ENCODE results near the gene ATP9A.
"Not testable (repeated sequence)": the region's sequence is repeated elsewhere in the genome, so short reads cannot be mapped to it uniquely, and the experiment has no call there.

ATP9A gene

DNA sequence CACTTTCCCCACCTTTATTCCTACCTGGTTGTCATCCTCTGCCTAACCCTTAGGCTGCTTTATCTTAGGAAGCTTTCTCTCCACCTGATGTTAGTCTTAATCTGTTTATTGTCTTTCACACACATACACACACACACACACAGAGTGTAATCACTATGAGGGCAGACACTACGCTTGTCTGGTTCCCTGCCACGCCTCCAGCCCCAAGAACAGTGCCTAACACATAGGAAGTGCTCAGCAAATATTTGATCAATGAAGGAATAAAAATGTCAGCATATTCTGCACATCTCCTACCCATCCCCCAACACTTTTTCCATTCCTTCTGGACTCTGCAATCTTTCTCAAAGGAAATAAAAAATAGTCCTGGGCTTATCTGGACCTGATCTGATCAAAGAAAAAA, 174.6 kb downstream of the ATP9A start:
- DNase-seq, result no peak

DNA sequence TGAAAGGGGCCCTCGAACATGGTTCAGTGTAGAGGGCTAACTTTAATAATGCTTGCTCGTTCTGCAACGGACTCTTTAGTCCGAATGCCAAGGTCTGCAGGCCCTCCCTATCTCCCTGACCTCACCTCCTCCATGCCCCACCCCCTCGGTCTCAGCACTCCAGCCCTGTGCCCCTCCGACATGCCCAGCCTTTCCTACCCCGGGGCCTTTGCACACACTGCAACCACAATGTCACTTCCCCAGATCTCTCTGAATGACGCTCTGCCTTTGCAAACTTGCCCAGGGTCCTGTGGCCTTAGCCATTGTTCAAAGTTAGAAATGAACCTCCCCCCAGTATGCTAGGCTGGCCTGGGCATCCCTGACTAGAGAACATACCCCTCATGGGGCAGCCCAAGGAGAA, 175.6 kb downstream of the ATP9A start:
- DNase-seq, result no peak

DNA sequence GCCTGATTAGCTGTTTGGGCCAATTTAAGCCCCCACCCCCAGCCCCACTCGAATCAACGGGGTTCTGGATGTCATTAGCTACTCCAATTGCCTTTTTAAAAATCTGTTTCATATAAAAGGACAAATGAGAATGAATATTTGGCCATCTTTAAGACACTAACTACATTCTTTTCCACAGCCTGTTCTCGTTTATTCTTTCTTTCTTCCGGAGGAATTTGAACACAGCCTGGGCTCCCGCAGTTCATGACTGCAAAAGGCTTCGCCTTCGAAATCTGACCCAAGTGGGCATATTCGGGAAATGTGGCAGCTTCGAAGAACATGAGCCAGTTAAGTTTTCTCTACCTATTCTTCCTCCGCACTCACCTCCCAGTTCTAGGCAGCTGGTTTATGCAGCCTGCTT, 176.3 kb downstream of the ATP9A start:
- DNase-seq, result no peak

DNA sequence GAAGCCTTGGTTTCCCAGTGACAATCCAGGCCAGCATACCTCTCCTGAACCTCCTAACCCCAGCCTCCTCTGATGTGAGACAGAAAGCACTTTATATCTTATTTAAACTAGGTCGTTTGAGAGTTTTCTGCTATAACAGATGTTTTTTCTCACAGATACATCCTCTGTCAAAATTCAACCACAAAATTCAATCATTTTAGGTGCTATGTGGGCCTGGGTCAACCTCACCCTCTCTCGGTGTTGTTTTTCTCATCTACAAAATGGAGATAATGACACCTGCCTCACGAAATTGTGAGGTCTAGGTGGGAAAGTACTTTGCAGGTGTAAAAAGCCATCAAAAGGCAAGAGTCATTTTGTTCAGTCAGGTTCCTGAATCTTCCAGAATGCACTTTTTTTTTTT, 179.4 kb downstream of the ATP9A start:
- no peak for DNase-seq

DNA sequence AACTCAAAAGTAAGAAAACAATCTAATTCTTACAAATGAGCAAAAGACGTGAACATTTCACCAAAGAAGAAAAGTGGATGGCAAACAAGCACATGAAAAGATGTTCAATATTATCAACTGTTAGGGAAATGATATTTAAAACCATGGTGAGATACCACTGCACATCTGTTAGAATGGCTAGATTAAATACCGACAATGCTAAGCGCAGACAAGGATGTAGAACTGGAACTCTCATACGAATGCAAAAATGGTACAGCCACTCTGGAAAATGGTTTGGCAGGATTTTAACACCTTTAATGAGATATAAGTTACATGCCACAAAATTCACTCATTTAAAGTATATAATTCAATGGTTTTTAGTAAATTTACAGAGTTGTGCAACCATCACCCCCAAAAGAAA, 181.0 kb downstream of the ATP9A start:
- DNase-seq, result no peak

DNA sequence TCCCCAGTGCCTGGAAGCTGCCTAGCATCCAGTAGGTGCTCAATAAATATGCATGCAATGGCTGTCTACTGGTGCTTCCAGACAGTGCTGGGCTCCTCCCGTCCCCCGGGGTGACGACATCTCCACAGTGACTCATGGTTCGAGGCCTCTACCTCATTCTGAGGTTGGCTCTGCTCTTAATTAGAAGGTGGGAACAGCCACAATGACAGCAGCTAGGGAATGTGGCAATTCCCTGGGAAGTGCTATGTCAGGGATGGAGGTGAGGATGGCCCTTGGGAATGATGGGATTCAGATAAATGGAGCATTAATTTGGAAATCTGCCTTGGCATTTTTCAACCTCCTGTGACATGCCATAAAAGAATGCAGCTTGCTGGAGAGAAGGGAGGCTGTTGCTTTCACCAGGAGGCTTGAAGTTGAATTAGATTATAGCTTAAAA, 182.2 kb downstream of the ATP9A start:
- DNase-seq, result no peak

DNA sequence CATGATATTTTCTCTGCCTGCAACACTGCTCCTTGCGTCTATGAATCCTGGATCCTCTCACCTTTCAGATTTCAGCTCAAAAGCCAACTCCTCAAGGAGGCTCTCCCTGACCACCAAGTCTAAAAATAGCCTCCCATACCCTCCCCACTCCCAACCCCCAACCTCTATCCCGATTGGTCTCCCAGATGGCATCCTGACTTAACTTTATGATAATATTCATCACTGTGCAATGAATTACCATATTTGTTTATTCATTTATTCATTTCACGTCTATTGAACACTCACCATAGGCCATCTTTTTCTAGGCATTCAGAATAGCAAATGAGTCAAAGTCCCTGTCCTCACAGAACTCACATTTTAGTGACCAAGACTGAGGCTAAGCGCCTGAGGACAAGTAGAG, 183.0 kb downstream of the ATP9A start:
- no peak for DNase-seq

DNA sequence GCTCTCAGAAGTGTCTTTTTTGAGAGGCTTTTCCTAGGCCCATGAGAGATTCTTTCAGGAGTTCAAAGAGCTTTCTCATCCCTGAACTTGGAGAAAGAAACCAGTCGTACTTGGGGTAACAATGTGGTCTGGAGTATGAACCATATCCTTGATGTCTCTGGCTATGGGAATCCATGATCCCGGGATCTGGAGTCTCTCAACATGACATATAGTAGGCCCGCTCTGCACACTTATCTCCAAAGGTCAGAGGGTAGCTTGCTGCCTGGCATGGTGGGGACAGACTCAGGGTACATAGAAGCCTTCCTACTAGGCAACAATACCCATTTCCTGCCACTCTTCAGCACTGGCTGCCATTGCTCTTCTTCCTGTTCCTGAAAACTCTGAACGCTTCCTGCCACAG, 183.5 kb downstream of the ATP9A start:
- no peak for DNase-seq

DNA sequence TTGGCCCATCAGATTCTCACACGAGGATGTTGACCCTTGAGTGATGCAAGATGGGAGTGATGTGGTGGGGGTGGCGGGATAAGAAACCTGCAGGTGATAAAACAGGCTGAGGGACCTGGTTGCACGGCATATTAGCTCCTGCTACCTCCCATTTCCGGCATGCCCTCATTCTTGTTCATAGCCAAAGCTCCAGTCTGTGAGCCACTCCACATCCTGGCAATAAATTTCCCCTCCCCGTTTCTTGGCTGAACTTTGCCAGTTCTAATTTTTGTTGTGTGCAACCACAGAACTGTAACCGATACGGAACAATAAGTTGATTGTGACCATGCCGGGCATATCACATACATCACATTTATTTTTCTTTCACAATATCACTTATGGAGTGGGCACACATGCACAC, 184.1 kb downstream of the ATP9A start:
- DNase-seq, result no peak

DNA sequence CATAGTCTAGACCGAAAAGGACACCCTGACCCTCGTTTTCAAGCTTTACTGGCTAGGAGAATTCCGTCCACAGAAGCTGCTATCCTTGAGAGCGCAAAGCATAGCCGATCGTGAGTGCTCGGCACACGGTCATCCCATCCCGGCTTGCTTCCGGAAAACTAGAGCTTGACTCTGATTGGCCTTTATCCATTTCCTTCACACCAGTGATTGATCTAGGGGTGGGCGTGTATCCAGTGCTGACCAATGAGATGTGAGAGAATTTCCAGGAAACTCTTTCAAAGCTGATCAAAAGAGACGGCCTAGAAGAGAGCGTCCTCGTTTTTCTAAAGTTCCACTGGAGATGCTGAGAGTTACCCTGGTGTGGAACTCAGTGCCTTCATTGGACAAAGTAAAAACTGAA, 184.7 kb downstream of the ATP9A start:
- no peak for DNase-seq

DNA sequence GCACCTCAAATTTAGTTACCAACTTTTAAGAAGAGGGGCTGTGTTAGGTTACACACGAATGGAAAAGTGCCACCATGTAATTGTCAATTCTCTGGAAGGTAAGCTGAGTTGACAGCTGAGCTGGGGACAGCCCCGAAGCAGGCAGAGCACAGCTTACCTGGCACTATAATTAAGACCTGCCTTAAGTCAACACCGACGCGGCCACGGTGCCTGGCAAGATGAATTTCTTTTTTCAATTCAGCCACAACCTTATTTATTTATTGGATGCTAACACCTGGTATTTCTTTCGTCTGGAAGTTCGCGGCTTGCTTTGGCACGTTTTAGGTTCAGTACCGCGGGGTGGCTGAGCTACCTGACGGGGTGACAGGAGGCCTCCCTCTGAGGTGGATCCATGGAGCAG, 185.1 kb downstream of the ATP9A start:
- no peak for DNase-seq

DNA sequence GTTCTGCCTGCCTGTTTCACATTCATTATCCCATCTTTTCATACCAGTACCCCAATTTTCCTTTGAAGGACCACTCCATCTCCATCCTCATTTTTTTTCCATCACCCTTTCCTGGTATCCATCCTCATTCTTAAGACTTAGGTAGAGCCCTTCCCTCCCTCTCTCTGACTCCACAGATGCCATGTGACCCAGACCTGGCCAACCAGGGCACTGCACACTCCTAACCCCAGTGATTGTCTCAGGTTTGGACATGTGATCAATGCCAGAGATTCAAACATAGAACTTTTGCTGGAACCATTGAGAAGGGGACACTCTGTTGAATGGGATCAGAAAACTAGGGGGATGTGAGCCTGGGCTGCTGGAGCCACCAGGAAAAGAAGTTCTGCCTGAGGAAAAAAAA, 186.6 kb downstream of the ATP9A start:
- DNase-seq, result no peak

DNA sequence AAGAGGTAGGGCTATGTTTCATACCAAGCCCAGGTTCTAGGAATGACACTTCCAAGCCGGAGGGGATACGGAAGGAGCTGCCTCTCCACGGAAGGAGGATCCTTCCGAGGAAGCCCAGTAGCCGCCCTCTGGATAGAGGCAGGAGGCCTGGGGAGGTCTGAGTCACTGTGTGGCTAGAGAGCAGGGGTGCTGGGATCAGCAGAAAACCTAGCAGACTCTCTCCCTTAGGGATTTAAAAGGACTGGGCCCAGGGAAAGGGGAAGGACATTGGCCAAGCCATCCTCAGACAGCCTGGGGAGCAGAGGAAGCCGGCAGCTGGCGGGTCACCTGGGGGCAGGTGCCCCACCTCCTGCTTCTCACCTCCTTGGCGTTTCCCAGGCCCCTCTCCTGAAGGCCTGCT, 189.1 kb downstream of the ATP9A start:
- DNase-seq, result no peak

DNA sequence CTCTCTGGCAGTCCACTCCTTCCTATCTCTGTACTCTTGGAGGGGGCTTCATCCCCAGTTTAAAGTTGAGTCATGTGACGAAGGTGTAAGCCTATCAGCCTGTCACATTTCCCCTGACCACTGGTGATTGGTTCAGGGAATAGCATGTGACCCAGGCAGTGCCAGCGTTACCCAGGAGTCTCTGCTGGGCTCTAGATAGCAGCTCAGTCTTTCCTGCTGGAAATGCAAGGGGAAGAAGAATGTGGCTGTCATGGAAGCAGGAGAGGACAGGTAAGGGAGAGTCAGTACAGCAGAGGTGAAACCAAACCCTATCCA, 190.1 kb downstream of the ATP9A start:
- no peak for DNase-seq

DNA sequence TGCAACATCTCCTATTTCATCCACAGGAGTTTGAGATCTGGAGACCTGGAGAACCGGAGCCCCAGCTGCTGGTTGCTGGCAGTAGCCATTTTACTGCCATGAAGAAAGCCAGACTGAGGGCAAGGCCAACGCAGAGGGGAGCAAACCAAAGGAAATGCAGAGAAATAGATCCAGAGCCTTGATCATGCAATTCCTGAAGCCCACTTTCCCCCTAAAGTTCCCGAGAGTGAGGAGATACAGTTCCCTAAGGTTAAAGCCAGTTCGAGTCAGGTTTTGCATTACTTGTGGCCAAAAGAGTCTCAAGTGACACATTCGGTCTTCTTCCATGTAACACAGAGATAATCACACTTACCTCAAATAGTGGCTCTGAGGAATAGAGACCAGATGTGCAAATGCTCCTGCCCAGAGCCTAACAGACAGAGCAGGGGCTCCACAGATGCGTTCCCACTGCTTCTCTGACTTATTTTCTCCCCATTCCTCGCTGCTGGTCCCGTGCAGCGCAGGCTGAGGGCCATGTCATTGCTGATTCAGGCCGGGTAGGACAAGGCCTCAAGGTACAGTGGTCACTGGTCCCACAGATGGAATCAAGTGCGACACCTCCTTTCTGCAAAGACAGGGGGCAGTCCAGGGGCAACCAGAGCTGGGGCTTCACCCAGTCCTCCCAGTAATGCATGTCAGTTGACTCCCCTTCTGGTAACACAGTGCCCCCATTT, 190.6 kb downstream of the ATP9A start:
- DNase-seq, result no peak

DNA sequence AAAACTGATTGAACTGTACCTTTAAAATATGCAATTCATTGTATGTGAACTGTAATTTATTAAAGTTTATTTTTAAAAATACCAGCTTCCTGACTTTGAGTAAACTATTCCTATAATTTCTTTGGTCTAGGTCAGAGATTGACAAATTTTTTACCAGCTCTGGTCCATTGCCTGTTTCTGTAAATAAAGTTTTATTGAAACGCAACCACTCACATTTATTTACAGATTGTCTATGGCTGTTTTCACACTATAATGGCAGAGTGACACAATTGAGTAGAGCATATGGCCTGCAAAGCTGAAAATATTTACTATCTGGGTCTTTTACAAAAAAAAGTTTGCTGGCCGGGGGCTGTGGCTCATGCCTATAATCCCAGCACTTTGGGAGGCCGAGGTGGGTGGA, 192.7 kb downstream of the ATP9A start:
- DNase-seq, result no peak

DNA sequence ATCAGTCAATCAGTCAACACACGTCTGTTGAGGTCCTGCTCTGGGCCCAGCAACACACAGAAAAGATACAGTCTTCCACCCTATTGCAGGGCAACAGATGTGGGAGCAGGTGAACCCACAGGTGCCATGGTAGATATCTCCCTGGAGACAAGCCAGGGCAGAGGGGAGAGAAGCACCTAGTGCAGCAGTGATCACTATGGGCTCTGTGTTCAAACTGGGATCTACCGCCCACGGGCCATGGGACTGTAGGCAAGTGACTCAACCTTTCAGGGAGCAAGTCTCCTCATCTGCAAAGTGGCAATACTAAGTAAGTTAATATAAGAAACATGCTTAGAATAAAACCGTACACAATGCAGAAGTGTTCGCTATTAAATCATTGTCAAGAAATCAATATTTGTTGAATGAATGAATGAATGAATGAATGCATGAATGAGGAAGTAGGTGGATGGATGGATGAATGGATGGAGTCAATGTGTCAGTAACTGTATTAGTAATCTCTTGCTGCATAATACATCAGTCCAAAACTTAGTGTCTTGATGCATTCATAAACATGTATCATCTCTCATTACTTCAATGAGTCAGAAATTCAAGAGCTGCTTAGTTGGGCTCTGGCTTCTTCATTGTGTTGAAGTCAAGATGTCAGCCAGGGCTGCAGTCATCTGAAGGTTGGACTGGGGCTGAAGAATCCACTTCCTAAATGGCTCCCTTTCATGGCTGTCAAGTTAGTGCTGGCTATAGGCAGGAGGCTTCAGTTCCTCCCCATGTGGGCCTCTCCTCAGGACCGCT, 193.7 kb downstream of the ATP9A start:
- no peak for DNase-seq

DNA sequence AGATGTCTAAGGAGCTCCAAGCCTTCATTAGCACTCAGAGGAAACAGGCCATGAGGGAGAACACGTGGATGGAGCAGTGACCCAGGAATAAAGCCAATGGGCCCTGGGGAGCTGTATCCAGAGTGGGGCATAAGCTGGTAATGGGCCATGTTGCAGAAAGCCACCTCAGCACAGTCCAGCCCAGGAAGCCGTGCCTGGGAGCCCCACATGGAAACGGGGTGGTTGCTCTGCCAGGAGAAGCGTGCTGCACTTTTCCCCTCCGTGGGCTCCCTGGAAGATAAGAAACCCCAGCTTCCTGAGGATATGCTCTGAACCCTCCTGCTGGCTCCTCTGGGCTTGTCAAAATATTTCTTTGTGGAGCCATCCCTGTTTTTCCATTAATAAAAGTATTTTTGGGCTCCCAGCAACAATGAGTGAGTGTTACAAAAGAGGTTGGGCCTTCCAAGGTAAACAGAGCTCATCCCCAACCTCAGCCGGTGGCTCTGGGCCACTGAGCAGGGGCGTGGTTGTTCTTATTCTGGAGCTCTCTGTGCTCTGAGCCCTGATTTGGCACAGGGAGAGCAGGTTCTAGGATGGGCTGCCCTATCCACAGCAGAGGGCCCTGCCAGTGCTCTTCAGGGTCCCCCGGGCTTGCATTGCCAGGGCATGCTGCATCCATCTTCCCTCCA, 194.5 kb downstream of the ATP9A start:
- no peak for DNase-seq

DNA sequence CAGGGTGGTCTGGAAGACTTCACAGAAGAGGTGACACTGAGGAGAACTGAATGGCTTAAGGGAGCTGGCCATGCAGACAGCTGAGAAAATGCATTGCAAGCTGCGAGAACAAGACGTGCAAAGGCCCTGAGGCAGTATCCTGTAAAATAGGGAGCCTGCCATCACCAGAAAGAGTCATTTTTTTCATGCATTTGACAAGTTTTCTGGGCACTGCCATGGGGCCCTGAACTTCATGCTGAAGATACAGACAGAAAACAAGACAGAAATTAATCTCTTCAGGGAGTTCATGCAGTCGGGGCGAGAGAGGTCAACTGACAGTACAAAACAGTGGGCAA, 196.8 kb downstream of the ATP9A start:
- no peak for DNase-seq

DNA sequence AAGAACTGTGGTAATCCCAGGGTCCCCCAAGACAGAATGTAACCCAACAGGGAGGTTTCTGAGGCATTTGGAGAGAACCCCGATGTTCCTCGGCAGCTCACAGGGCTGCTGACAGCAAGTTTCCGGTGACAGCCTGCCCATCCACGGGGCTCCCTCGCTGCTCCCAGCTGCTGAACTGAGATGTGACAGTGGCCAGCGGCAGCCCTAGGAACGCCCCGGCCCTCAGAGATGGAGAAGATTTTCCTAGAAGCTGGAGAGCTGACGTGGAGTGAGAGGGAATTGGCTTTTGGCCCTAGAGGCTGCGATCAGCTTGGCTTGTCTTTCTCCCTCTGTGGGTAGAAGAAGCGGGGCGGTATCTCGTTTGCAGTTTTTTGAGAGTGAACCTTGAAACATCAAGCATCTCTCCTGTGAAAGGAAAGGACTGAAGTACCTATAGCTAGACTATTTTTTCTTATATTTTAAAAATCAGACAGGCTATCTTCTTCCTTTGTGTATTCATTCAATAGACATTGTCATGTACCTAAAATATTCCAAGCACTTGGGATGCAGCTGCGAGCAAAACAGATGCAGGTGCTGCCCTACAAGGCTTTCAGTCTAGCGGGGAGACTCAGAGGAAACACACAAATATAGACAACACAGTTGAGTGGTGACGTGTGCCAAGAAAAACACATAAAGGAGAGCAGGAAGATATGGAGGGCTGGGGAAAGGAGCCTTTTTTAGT, 197.3 kb downstream of the ATP9A start:
- no peak for DNase-seq

DNA sequence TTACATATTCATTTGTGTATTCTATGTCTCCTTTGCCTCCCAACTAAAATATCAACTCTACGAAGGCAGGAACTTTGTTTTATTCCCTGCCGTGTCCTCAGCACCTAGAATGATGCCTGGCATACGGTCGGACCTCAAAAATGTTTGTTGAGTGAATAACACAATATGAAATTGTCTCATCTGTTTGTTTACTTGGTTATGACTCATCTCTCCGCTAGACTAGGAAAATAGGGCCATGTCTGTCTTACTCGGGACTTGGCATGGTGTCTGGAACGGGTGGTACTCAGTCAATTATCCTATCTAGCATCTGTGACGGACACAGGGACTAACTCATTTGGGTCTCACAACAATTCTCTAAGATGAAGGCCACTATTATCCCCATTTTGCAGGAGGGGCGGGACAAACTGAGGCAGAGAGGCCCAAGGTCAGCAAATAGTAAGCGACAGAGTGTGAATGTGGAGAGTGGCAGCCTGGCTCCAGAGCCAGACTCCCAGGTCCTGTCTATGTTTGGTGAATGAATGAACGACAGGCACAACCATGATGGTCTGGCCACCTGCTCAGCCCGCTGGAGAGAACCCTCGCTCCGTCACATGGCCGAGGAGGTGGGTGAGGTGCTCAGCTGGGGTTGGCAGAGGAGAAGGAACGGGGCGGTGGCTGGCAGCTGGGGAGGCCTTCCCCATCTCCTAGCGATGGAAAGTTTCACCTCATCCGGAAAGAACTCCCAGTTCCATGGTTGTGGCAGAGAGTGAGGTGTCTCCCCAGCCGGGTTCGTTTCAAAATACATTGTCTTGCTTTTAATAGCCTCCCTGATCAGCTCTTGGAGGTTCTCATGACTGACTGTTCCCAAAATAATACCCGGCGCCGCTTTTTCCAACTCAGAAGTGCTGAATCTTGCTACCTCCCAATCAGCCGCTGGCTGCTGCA, 198.1 kb downstream of the ATP9A start:
- DNase-seq, result no peak

DNA sequence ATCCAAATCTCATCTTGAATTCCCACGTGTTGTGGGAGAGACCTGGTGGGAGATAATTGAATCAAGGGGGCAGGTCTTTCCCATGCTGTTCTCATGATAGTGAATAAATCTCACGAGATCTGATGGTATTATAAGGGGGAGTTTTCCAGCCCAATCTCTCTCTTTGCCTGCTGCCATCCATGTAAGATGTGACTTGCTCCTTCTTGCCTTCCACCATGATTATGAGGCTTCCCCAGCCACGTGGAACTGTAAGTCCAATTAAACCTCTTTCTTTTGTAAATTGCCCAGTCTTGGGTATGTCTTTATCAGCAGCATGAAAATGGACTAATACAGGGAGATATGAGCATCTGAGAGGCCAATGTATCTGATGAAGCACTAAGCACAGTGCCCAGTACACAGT, 199.7 kb downstream of the ATP9A start:
- DNase-seq, result not testable (repeated sequence)

DNA sequence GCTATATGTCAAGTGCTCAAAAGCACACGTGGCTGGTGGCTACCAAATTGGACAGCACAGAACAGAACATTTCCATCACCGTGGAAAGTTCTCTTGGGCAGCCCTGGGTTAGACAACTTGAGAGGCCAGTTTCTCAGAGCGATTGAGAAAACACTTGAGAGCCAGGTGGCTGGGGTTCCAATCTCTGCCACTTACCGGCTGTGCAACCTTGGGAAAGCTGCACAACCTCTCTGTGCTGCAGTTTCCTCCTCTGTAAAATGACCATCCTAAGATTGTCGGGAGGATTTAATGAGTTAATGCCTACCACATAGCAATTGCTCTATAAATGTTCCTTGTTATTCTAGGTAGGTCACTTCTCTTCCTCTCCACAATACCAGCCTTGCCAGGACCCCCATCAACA, 200.6 kb downstream of the ATP9A start:
- no peak for DNase-seq

All from NCI-H1930 (cell line).